Liver (tissue), 9 donors: ENCODE results near the gene NOTO. TPM values are rescaled to one million over a fixed set of nuclear protein-coding genes. Genes with fewer than 3 reads are reported as not detected.

Experiments
- DNase-seq: peaks from one replicate; pipeline ENCODE4 v3.0.0-alpha.2; 2017; ENCODE audit warnings: low spot score
- H3K27ac ChIP-seq, 2 donors: one replicate each; pipeline ENCODE4 v1.7.0; 2013; ENCODE audit warnings: inconsistent platforms in 2 of 2, low read length in 2 of 2, control low read depth in 1 of 2, low read depth in 1 of 2, mild to moderate bottlenecking in 1 of 2
- H3K27me3 ChIP-seq, 4 donors: one replicate each; pipeline versions ENCODE4 v1.6.1 to v1.7.0; 2013; ENCODE audit warnings: low read length in 3 of 4, inconsistent platforms in 1 of 4, mild to moderate bottlenecking in 1 of 4, moderate library complexity in 1 of 4; ENCODE audit not compliant: control insufficient read depth in 4 of 4, insufficient read depth in 4 of 4
- H3K36me3 ChIP-seq, 4 donors: one replicate each; pipeline versions ENCODE4 v1.6.1 to v1.7.0; 2013; ENCODE audit warnings: low read length in 3 of 4, mild to moderate bottlenecking in 3 of 4, low read depth in 1 of 4, moderate library complexity in 1 of 4; ENCODE audit not compliant: control insufficient read depth in 4 of 4, insufficient read depth in 3 of 4
- H3K4me1 ChIP-seq, 4 donors: one replicate each; pipeline versions ENCODE4 v1.6.1 to v1.7.0; 2013; ENCODE audit warnings: low read length in 3 of 4, mild to moderate bottlenecking in 3 of 4, moderate library complexity in 1 of 4; ENCODE audit not compliant: control insufficient read depth in 4 of 4, insufficient read depth in 4 of 4
- H3K4me3 ChIP-seq, 3 donors: one replicate each; pipeline versions ENCODE4 v1.6.1 to v1.7.0; 2013; ENCODE audit warnings: low read length in 3 of 3, control low read depth in 1 of 3, low read depth in 1 of 3, mild to moderate bottlenecking in 1 of 3
- H3K9ac ChIP-seq, 2 donors: one replicate each; pipeline ENCODE4 v1.7.0; 2013; ENCODE audit warnings: low read length in 2 of 2, mild to moderate bottlenecking in 2 of 2, moderate library complexity in 2 of 2, control low read depth in 1 of 2, low read depth in 1 of 2
- H3K9me3 ChIP-seq, 4 donors: one replicate each; pipeline versions ENCODE4 v1.6.1 to v1.7.0; 2013; ENCODE audit warnings: low read length in 3 of 4; ENCODE audit not compliant: control insufficient read depth in 4 of 4
- EGR1 ChIP-seq, 2 donors: IDR thresholded peaks; 2 replicates each; pipeline ENCODE4 v1.6.1; 2016 to 2018; ENCODE audit warnings: antibody characterized with exemption in 2 of 2, low read depth in 2 of 2
- FOXA1 ChIP-seq: IDR thresholded peaks from 2 replicates; pipeline ENCODE4 v1.6.1; 2016; ENCODE audit warnings: antibody characterized with exemption
- FOXA2 ChIP-seq: IDR thresholded peaks from 2 replicates; pipeline ENCODE4 v1.6.1; 2016; ENCODE audit warnings: antibody characterized with exemption
- GABPA ChIP-seq, 2 donors: IDR thresholded peaks in 1 of 2; conservative IDR thresholded peaks in 1 of 2; 2 replicates each; pipeline ENCODE4 v1.6.1; 2016; ENCODE audit warnings: antibody characterized with exemption in 2 of 2, mild to moderate bottlenecking in 1 of 2, moderate library complexity in 1 of 2
- HNF4A ChIP-seq, 2 donors: conservative IDR thresholded peaks; 2 replicates each; pipeline ENCODE4 v1.6.1; 2016; ENCODE audit warnings: antibody characterized with exemption in 2 of 2, mild to moderate bottlenecking in 2 of 2
- HNF4G ChIP-seq: IDR thresholded peaks from 2 replicates; pipeline ENCODE4 v1.6.1; 2016; ENCODE audit warnings: antibody characterized with exemption
- JUND ChIP-seq, 2 donors: IDR thresholded peaks; 2 replicates each; pipeline ENCODE4 v1.6.1; 2016; ENCODE audit warnings: antibody characterized with exemption in 2 of 2
- NR2F2 ChIP-seq: IDR thresholded peaks from 2 replicates; pipeline ENCODE4 v1.6.1; 2016; ENCODE audit warnings: antibody characterized with exemption
- RAD21 ChIP-seq, 2 donors: IDR thresholded peaks; 2 replicates each; pipeline ENCODE4 v1.6.1; 2016; ENCODE audit warnings: antibody characterized with exemption in 2 of 2, mild to moderate bottlenecking in 2 of 2
- RXRA ChIP-seq, 2 donors: IDR thresholded peaks; 2 replicates each; pipeline ENCODE4 v1.6.1; 2017 to 2018; ENCODE audit warnings: antibody characterized with exemption in 2 of 2, mild to moderate bottlenecking in 1 of 2
- SP1 ChIP-seq: IDR thresholded peaks from 2 replicates; pipeline ENCODE4 v1.6.1; 2018; ENCODE audit warnings: antibody characterized with exemption, mild to moderate bottlenecking
- TAF1 ChIP-seq: conservative IDR thresholded peaks from 2 replicates; pipeline ENCODE4 v1.6.1; 2016; ENCODE audit warnings: antibody characterized with exemption, mild to moderate bottlenecking
- YY1 ChIP-seq: IDR thresholded peaks from 2 replicates; pipeline ENCODE4 v1.6.1; 2016; ENCODE audit warnings: antibody characterized with exemption, mild to moderate bottlenecking
- WGBS: extraction: QIAGEN DNeasy Blood & Tissue Kit; methylation state at CpG from one replicate; pipeline ENCODE4 v1.1.7; 2013; 5-methylcytosine and 5-hydroxymethylcytosine counted together
- polyA plus RNA-seq, 2 donors: library from polyadenylated mRNA; stranded (reverse) in 1 of 2; unstranded in 1 of 2; fragments of 200-250 nt in 1 of 2; fragments of >200 nt in 1 of 2; fragmentation: Nextera tagmentation in 1 of 2; extraction: Ambion mirVana in 1 of 2; gene quantifications; one replicate each; pipeline versions ENCODE4 v1.2.1 to v1.2.3, GENCODE V29; 2013 to 2015
- total RNA-seq, 2 donors: library from RNA; depleted of rRNA; stranded (reverse); fragments of >200 nt; gene quantifications; one replicate each; pipeline ENCODE4 v1.2.3, GENCODE V29; 2014
- TF ChIP-seq, protein P1 (sequence below): IDR thresholded peaks from 2 replicates; pipeline ENCODE4 v1.6.1; 2016; ENCODE audit warnings: antibody characterized with exemption, mild to moderate bottlenecking
- TF ChIP-seq, protein P2 (sequence below): IDR thresholded peaks from 2 replicates; pipeline ENCODE4 v1.6.1; 2016; ENCODE audit warnings: antibody characterized with exemption
- TF ChIP-seq, protein P3 (sequence below): IDR thresholded peaks from 2 replicates; pipeline ENCODE4 v1.6.1; 2016; ENCODE audit warnings: antibody characterized with exemption
- TF ChIP-seq, protein P4 (sequence below): IDR thresholded peaks from 2 replicates; pipeline ENCODE4 v1.6.1; 2016; ENCODE audit warnings: antibody characterized with exemption
- TF ChIP-seq, protein P5 (sequence below): fragments of 150-350 bp; IDR thresholded peaks from 2 replicates; pipeline ENCODE4 v1.5.1; 2017; ENCODE audit warnings: improper control_type of control experiment, low read depth, low read length; ENCODE audit not compliant: missing input control
- donor health status: healthy.
- donor health status: healthy.
- donor health status: healthy.
- donor health status: healthy.
- donor health status: healthy.

NOTO gene
- total and polyA plus RNA-seq, 4 donors: not detected

DNA sequence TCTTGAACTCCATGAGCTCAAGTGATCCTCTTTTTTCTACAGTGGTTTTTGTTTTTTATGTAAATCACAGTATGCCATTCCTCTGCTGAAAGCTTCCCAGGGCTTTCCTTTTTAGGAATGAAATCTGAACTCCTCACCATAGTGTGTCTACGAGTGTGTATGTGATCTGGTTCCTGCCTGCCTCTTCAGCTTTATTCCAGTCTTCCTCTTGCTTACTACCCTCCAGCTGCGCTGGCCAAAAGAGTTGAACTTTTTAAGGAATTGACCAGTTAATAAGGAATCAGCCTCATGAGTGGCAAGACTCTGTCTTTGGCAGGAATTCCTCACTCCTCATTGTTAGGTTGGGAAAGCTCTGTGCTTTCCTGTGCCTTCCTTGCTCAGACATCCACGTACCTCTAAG is 35.8 kb downstream of the NOTO start:
- peaks cover 2 to 21% (median 13%) of the 10 kb centered on the region in 4 donors for H3K36me3 ChIP-seq
- H3K9ac ChIP-seq: no peak overlapping the region
- peaks cover 2 to 20% (median 14%) of the 10 kb centered on the region in 4 donors for H3K4me1 ChIP-seq
- no peak overlapping the region for H3K4me3 ChIP-seq
- TF ChIP-seq, protein P1, sequence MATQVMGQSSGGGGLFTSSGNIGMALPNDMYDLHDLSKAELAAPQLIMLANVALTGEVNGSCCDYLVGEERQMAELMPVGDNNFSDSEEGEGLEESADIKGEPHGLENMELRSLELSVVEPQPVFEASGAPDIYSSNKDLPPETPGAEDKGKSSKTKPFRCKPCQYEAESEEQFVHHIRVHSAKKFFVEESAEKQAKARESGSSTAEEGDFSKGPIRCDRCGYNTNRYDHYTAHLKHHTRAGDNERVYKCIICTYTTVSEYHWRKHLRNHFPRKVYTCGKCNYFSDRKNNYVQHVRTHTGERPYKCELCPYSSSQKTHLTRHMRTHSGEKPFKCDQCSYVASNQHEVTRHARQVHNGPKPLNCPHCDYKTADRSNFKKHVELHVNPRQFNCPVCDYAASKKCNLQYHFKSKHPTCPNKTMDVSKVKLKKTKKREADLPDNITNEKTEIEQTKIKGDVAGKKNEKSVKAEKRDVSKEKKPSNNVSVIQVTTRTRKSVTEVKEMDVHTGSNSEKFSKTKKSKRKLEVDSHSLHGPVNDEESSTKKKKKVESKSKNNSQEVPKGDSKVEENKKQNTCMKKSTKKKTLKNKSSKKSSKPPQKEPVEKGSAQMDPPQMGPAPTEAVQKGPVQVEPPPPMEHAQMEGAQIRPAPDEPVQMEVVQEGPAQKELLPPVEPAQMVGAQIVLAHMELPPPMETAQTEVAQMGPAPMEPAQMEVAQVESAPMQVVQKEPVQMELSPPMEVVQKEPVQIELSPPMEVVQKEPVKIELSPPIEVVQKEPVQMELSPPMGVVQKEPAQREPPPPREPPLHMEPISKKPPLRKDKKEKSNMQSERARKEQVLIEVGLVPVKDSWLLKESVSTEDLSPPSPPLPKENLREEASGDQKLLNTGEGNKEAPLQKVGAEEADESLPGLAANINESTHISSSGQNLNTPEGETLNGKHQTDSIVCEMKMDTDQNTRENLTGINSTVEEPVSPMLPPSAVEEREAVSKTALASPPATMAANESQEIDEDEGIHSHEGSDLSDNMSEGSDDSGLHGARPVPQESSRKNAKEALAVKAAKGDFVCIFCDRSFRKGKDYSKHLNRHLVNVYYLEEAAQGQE: no peak
- TF ChIP-seq YY1: no peak
- TF ChIP-seq SP1: no peak
- no peak for TF ChIP-seq TAF1
- TF ChIP-seq, protein P2, sequence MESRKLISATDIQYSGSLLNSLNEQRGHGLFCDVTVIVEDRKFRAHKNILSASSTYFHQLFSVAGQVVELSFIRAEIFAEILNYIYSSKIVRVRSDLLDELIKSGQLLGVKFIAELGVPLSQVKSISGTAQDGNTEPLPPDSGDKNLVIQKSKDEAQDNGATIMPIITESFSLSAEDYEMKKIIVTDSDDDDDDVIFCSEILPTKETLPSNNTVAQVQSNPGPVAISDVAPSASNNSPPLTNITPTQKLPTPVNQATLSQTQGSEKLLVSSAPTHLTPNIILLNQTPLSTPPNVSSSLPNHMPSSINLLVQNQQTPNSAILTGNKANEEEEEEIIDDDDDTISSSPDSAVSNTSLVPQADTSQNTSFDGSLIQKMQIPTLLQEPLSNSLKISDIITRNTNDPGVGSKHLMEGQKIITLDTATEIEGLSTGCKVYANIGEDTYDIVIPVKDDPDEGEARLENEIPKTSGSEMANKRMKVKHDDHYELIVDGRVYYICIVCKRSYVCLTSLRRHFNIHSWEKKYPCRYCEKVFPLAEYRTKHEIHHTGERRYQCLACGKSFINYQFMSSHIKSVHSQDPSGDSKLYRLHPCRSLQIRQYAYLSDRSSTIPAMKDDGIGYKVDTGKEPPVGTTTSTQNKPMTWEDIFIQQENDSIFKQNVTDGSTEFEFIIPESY: no peak
- TF ChIP-seq, protein P3, sequence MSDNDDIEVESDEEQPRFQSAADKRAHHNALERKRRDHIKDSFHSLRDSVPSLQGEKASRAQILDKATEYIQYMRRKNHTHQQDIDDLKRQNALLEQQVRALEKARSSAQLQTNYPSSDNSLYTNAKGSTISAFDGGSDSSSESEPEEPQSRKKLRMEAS: no peak
- no peak for TF ChIP-seq NR2F2
- TF ChIP-seq FOXA2: no peak
- TF ChIP-seq RXRA (IDR thresholded peaks at IDR 0.05): no peak
- TF ChIP-seq HNF4G: no peak
- no peak for TF ChIP-seq EGR1 (IDR thresholded peaks at IDR 0.05; ENCODE audit: low read depth in 2 of 2)
- no peak for TF ChIP-seq JUND (IDR thresholded peaks at IDR 0.05)
- TF ChIP-seq, protein P4, sequence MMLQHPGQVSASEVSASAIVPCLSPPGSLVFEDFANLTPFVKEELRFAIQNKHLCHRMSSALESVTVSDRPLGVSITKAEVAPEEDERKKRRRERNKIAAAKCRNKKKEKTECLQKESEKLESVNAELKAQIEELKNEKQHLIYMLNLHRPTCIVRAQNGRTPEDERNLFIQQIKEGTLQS: no peak
- TF ChIP-seq, protein P5, sequence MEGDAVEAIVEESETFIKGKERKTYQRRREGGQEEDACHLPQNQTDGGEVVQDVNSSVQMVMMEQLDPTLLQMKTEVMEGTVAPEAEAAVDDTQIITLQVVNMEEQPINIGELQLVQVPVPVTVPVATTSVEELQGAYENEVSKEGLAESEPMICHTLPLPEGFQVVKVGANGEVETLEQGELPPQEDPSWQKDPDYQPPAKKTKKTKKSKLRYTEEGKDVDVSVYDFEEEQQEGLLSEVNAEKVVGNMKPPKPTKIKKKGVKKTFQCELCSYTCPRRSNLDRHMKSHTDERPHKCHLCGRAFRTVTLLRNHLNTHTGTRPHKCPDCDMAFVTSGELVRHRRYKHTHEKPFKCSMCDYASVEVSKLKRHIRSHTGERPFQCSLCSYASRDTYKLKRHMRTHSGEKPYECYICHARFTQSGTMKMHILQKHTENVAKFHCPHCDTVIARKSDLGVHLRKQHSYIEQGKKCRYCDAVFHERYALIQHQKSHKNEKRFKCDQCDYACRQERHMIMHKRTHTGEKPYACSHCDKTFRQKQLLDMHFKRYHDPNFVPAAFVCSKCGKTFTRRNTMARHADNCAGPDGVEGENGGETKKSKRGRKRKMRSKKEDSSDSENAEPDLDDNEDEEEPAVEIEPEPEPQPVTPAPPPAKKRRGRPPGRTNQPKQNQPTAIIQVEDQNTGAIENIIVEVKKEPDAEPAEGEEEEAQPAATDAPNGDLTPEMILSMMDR: no peak
- TF ChIP-seq RAD21 (IDR thresholded peaks at IDR 0.05): no peak
- no peak for TF ChIP-seq GABPA (IDR thresholded peaks at IDR 0.05 in 1 of 2, conservative IDR thresholded peaks at IDR 0.05 in 1 of 2)
- TF ChIP-seq FOXA1: no peak
- no peak for TF ChIP-seq HNF4A (conservative IDR thresholded peaks at IDR 0.05)
- no peak overlapping the region for H3K27ac ChIP-seq
- no peaks in the 10 kb centered on the region for H3K9me3 ChIP-seq
- 84% methylated on average over 3 of the region's 3 CpGs for WGBS
- no peaks in the 10 kb centered on the region for H3K27me3 ChIP-seq
- no peak for DNase-seq
